GF-D8 (cell line): Measurements from ENCODE around the gene MCC.

Source experiments
- DNase-seq: peaks from one replicate; lab custom pipeline; 2025; lab: John Stamatoyannopoulos, UW

The MCC gene

DNA sequence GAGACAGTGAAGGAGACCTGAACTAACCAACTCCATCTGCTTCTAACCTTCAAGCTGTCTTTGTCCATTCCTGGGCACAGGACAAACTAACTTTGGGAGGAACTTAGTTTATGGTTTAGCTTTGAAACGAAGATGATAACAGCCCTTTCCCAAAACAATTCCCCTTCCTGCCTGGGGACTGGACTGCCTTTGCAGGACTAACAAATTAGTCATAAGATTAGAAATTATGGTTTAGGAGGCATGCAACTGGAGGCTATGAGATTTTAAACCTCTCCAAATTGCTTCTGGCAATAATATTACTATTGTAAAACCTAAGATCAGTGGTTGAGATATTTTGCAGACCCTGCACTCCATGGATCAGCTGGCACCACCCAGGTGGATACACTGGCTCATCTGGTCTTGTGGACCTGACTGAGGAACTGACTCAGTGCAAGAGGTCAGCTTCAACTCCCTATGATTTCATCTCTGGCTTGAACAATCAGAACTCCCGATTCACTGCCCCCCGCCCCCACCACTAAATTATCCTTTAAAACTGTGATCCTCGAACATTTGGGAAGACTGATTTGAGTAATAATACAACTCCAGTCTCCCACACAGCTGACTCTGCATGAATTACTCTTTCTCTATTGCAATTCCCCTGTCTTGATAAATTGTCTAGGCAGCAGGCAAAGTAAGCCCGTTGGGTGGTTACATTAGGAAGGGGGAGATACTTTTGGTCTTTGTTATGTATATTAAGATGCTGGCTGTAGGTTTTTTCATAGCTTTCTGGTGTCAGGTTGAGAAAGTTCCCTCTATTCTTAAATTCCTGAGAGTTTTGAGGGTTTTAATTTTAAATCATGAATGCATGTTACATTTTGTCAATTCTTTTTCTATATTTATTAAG lies 266.7 kb downstream of the MCC start:
- no peak for DNase-seq

- DNase-seq: no peak
Observed at GRCh38 chr5:113219695-113220094, 268.6 kb downstream of the MCC start.

DNA sequence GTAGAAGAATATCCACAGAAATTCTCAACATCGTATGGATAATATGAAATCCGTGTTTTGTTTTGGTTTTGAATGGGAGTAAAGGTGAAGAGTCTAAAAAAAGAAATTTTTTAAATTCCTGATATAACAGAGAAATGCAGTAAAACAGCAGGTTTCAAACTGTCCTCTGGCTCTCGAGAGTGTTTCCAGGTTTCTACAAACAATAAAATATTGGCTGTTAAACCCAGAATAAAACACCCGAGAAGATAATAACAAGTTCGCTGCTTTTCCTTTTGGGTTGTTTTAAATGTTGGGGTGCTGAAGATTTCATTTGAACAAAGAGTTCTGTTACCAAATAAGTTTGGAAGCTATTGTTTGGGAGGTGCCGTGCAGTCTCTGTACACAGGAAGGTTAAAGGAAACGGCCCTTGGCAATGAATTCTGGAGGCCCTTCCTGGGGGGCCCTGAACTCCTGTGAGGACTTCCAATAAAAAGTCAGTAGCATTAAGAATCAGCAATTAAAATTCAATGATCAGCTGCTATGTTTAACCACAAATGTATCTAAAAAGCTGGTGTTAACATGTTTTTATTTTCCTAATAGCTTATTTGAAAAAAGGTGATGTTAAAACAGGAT lies 269.2 kb downstream of the MCC start:
- DNase-seq: no peak

- DNase-seq: no peak
Observed at GRCh38 chr5:113218200-113218599, 270.1 kb downstream of the MCC start.

DNA sequence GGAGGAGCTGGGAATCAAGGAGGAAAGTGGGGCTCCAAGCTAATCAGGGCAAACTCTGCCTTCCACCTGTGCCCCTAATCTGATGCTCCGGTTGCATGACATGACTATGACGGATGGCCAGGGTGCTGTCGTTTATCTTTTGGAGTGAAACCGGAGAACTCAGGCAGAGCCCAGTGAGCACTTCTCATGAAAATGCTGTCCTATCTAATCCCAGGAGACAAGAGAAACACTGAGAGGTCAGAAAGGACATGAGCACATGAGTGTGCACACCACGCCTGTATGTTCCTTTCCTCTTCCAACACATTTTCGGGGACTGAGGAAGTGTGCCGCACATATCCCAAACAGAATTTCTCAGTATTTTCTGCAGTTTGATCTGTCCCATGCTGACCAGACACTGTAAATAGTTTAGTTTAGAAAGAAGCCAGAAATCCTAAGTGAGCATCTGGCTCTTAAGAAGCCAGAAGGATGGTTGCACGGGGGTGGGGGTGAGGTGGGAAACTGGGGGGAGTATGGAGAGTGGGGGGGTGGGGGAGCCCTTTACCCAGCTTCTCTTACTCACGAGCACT lies 270.6 kb downstream of the MCC start:
- no peak for DNase-seq

DNA sequence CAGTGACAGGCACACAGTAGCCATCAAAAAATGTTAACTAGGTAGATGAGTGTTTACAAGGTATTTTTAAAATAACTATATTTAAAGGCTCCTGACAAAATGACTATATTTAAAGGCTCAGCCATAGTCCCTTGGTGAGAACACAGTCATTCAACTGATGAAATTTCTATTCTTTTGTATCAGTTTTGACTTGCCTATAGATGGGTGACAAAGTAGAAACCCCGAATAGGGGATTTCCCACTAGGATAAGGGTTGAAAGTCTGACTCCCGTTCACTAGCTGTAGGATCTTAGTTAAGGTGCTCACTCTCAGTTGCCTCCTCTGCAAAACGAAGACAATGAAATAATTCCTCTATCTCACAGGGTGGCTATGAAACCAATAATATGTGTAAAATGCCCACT lies 271.7 kb downstream of the MCC start:
- no peak for DNase-seq

GRCh38 chr5:113215401-113216060 lies 272.7 kb downstream of the MCC start:
- no peak for DNase-seq

GRCh38 chr5:113214606-113215323 lies 273.5 kb downstream of the MCC start:
- DNase-seq: no peak

- DNase-seq: no peak
Observed at GRCh38 chr5:113213551-113214425, 274.5 kb downstream of the MCC start.

DNA sequence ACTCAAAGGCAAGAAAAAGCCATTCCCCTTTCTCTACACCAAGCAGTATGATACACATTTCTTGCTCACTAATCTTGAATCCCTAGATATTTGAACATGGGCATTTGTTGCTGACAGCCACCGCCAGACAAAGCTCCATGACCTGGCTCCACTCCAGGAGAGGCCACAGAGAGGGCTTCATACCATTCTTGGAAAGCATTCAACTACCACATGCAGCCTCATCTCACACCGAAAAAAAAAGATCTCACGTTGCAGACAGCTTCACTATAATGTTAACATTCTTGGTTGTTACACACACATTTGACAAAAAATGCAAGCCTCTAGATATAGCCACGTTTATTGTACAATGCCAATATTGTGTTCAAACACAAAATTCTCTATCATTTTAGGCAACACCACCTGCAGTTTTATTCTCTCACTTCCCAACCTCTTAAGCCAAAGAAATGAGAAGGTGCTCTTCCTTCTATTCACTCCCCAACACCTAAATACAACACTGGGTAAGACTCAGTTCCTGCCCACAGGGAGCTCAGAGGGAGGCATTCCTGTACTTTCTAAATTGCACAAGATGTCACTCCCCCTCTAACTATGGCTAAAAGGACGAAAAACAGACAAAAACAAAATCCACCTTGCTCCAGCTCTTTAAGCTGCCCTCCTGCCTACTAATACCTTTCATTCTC lies 275.9 kb downstream of the MCC start:
- no peak for DNase-seq

GRCh38 chr5:113209498-113209897 lies 278.8 kb downstream of the MCC start:
- no peak for DNase-seq

GRCh38 chr5:113205807-113206206 lies 282.4 kb downstream of the MCC start:
- no peak for DNase-seq

DNA sequence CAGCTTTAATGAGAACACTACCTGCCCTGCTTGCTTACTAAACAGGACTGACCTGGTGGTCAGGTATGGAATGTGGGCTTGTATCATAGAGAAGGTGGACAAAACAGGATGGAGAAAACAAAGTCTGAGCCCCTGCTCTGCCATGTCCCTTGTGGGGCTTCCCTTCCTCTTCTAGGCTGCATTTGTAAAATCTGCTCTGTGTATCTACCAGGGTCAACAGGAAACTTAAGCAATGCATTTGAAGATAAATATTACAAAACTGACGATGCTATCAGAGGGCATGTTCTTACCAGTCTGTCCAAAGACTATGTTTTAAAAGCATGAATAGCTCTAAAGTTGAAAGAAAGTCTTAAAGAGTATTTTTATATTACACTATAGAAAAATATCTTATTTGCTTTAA lies 282.9 kb downstream of the MCC start:
- no peak for DNase-seq

GRCh38 chr5:113204525-113205161 lies 283.6 kb downstream of the MCC start:
- no peak for DNase-seq

- no peak for DNase-seq
Observed at GRCh38 chr5:113203916-113204315, 284.3 kb downstream of the MCC start.

DNA sequence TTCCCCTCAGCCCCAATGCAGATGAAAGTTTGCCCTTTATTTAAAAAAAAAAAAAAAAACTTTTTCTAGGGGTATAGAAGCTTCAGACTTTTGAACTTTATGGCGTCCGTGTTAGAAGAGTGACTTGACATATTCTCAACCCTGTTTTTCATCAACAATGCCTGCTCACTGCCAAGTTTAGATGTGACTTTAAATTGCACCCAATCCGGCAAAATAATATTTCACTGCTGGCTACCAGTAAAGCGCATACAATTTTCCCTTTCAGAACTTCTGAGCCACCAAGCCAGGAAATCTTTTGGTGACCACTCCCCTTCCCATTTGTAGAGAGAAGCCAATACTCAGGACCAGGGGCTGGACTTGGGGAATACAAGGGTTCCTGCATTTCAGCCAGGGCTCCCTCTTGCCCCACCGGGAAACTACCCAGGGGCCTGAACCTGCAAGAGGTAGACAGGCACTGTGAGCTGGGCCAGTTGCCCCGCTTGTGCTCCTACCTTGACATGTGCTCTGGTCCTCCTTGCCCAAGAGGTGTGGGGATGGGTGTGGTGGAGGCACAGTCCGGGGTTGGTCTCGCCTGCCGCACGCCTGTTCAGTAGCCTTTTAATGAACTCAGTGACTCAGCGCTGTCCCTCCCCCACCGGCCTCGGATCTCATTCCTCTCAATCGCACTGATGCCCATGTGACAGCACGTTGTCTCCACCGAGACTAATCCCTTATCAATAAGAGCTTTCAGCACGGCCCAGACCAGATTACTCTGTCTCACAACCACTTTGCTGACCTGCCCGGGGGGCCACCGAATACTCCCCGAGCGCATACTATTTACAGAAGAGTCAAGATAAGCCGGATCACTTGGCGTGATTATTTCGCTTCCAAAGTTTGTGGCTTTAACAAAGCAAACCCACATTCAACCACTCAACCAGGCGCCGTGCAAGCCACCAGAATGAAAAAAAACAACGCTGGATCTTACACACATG lies 285.2 kb downstream of the MCC start:
- no peak for DNase-seq

- DNase-seq: no peak
Observed at GRCh38 chr5:113202287-113202686, 286.0 kb downstream of the MCC start.

GRCh38 chr5:113201715-113202114 lies 286.5 kb downstream of the MCC start:
- DNase-seq: no peak
